Stimulated activated CD4-positive, alpha-beta T cell treated with anti-CD3 and anti-CD28 coated beads, Interleukin-1b, Interleukin-23, amount 100 ng/mL, for 24 hours (primary cell): ENCODE results near the gene ZNF182.
"Not testable (repeated sequence)": the region's sequence is repeated elsewhere in the genome, so short reads cannot be mapped to it uniquely, and the experiment has no call there.

ENCODE experiments used
- DNase-seq, 4 experiments: peaks; one replicate each; pipeline ENCODE4 v3.0.0-alpha.2; 2020; ENCODE audit warnings: low read depth in 4 of 4, low spot score in 1 of 4

The ZNF182 gene

DNA sequence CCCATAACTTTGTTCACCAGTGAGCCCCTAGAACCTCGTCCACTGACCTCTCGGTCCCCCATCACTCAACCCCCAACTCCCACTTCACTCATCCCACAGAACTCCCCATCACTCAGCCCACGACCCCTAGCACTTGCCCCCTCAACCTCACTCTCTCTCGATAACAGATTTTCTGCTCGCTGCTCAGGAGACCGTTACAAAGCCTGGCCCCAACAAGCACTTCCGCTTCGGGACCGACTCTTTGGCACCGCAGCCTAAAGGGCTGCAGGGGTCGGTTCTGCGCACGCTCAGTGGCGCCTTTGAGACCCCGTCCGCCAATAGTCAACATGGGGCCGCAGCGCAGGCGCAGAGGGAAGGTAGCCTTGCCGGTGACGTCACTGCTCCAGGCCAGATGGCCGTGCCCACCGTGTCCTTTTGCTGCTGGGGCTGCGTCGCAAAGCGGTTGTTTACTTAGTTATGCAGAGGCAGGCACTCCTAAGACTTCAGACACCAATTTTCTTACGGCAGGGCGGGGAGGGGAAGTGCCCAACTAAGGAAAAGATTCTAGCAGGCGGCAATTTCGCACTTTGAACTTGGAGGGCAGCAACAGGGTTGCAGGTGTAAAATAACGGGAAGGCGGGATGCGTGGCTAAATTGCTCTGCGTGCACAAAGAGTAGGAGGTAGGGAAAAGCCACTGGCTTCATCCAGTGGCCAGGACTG, at the start of gene ZNF182:
TSS of gene ZNF182 (minus strand) at position 232 of the 700 bp plus-strand sequence. CDS start 1,380 bp downstream, outside the sequence.
- peak; percentile 76 to 83 (median 80) for DNase-seq

DNA sequence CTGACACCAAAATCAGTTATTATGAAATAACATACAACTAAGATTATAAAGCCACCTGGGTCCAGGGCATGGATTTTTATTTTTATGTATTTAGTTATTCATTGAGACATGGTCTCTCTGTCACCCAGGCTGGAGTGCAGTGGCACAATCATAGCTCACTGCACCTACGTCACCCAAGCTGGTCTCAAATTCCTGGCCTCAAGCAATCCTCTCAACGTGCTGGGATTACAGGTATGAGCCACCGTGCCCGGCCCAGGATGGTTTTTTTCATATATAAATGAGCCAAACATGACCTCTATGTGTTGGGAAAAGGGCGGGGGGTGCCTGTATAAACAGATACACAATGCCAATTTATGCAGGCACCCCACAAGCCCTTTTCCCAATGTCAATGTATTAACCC, 43.1 kb upstream of the ZNF182 start:
- no peak for DNase-seq

DNA sequence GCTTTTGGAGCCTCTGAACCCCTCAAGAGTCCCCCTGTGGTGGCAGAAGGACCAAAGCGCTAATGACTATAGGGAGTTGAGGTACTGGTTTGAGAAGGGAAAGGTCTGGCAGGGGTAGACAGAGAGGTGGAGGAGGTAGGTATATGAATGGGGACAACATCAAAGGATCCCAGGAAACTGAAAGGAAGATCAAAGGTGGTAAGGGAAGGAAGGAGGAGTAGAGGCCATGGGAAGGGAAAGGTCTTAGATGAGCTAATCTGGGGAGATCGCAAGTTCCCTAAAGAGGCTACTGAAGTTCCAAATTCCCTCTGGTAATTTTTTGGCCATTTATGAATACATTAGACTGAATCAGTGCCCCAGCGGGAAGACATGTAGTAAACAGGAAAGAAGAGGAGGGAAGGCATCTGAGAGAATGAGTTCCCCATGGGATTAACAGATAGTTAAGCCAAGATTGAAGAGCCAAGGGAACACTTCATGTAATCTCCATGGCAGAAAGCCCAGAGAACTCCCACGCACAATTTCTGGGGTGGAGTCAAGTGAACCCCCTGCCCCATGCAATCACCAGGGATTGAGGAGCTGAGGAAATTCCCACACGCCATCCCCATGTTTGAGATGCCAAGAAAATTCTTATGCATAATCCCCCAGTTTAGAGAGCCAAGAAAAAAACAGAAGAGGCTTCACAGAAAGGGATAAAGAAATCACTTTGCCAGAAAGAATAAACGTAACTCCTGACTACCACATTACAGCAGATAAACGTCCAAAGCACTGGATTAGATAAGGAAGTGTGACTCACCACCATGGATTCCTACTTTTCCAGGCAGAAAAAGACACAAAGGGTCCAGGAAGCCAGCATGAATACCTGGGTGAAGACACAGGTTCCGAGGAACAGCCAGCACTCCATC, 41.9 kb upstream of the ZNF182 start:
- no peak for DNase-seq

DNA sequence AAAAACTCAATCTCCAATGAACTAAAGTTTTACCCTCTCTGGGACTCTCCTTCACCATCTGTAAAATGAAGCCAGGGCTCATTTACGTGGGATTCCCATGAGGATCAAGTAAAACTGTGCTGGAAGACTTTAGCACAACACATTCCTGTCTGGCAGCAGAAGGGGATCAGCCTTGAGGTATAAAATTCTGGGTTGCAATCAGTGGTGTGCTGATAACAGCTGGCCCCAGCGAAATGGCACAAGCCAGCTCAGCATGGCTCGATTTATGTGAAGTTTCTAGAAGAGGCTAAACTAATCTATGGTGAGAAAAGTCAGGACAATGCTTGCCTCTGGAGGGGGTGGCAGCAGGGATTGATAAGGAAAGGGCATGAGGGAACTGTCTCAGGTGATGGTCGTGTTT, 39.3 kb upstream of the ZNF182 start:
- no peak for DNase-seq

DNA sequence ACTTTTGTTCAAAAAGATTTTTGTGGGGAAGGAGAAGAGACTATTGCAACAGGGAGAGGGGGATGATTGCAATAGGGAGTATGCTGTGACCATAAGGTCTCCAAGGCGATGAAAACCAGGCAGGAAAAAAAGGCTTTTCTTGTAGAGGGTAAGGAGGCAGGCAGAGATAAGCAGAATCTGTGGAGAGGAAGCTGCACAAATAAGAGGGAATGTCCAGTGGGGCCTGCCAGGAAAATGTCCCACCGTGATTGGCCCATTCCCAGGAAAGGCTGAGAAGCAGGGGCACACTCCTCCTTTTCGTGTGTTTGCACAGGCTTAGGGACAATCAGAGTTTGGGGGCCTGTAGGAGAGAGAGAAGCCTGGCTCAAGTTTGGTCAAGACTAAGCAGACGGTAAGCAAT, 32.1 kb upstream of the ZNF182 start:
- no peak for DNase-seq

DNA sequence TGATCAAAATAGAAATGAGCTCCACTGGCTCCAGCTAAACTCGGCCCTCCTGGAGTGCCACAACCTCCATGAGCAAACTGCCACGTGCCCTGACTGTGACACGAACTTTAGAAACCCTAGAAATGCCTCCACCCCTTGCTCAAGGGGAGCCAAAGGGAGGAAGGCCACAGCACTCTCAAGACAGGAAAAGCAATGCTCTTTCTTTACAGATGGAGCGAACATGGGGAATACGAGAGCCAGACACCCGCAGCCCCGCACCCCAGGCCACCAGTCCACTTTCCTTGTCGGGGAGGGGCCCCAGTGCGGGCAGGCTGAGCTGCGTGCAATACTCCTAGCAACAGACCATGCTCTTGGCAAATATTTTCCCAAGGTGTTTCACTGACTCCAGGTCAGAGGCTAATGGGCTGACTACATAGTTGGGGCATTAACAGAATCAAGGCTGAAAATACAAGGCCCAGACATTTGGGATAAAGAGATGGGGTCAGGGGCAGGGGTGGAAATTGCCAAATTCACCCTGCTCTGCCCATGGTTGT, 26.9 kb upstream of the ZNF182 start:
- DNase-seq: not testable (repeated sequence)

DNA sequence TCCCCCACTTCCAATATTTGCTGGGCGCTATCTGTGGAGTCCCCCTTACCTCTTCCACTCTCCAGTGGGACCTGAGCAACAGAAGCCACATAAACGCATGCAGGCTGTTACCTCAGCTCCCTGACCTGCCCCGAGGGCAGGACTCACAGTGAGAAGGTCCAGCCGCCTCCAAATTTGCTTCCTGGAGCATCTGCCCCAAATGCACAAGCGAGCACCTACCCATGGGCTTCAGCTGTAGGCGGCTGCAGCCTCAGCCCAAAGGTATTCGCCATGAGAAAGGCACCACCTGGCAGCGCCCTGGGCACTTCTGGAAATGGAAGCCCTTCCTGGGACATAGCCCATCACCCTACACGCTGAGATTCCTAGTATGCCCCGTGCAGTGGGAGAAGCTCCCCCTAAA, 26.4 kb upstream of the ZNF182 start:
- no peak for DNase-seq

DNA sequence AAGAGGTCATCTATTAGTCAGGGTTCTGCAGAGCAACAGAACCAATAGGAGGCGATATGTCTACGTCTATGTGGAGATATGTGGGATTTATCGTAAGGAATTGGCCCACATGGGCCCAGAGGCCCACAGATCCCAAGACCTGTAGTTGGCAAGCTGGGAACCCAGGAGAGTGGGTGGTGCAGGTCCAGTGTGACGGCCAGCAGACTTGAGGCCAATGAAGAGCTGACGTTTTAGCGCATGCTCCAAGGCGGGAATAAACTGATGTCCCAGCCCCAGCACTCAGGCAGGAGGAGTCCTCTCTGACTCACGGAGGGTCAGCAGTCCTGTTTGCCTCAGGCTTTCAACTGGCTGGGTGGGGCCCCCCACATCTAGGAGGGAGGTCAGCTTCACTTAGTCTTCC, 24.3 kb upstream of the ZNF182 start:
- DNase-seq: no peak

DNA sequence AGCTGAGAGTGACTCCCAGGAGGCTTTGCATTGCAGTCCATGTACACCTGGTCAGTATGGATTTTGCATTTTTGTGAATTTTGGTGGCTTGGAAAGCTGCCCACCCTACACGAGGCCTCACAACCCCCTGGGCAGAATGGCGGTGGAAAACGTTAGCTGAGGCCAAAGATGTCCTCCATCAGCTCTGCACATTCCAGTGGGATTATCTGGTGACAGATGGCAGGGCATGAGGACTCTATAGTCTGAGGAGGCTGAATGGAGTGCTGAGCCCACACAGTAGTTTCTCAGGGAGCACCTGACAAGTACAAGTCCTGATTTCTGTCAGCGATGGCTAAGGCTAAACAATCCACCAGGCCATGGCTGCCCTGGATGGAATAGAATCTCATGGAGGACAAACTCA, 23.8 kb upstream of the ZNF182 start:
- not testable (repeated sequence) for DNase-seq

DNA sequence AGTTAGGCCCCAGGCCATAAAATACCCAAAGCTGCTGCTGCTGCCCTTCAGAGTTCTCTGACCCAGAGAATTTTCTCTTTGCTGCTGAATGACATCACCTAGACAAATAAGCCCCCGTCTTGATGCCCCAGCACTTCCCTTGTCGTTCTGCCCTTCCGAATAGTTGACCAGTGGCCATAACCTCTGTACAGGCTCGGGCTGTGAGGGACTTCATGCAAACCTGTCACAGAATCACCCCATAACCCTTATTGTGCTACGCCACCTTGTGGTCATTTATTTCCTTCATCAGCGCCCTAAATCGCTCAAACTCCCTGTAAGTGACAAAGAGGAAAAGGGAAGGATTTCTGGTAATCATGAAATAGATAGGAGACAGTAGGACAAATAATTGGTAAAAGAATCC, 21.8 kb upstream of the ZNF182 start:
- no peak for DNase-seq

DNA sequence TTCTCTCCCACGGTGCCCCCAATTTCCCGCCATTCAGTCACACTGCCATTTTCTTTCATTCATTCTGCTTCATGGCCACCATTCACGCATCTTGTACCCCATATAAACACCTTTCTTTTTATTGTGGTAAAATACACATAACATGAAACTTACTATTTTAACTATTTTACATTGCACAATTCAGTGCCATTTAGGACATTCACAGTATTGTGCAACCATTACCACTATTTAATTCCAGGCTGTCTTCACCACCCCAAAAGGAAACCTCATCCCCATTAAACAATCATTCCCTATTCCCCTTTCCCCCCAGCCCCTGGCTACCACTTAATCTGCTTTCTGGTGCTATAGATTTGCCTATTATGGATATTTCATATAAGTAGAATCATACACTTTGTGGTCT, 18.9 kb upstream of the ZNF182 start:
- DNase-seq: no peak

DNA sequence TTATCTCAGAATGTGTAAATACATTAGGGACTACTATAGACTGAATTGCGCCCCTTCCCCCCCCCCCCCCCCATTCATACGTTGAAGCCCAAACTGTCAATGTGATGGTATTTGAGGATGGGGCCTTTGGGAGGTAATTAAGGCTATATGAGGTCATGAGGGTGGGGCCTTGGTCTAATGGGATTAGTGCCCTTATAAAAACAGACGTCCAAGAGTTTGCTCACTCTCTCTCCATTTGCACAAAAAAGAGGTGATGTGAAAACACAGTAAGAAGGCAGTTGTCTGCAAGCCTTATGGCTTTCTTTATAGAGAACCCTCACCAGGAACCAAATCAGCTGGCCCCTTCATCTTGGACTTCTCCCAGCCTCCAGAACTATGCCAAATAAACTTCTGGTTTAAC, 18.3 kb upstream of the ZNF182 start:
- no peak for DNase-seq

DNA sequence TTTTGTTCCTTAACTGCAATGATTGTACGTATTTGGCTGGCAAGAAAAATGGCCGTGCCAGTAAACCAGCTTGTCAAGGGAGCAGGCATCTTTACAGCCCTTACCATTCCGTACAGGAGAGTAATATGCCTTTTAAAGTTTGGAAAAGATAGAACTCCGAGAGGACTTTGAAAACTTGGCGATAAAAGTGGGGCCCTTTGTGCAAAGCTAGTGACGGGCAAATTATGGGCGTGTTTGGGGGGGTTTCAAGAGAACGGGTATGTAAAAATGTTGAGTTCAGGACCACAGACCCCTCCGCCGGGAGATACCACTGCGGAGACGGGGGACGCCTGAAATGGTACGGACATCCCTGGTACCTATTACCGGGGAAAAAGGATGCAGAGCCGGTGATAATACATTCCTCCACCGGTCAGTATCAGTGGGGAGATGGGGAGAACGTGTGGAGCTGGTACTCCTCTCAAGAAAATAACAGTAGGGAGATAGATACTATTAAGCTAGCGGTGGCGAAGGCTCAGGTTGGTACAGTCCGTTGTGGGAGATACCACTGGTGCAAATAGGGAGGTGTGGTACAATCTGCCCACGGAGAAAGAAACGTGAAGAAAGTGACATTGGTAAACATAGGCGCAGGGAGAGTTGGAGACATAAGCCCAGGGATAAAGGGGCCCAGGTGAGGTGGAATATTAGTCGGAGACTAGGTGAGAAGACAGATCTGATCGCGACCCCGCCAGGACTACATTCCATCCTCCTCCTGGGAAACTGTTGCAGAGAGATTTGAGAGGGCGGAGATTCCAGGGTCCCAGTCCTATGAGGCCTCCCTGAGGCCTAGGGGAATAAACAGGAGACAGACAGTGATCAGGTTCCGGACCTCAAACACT, 17.5 kb upstream of the ZNF182 start:
- DNase-seq: peak in 3 of 4 experiments; percentile 55 to 67 (median 58)

DNA sequence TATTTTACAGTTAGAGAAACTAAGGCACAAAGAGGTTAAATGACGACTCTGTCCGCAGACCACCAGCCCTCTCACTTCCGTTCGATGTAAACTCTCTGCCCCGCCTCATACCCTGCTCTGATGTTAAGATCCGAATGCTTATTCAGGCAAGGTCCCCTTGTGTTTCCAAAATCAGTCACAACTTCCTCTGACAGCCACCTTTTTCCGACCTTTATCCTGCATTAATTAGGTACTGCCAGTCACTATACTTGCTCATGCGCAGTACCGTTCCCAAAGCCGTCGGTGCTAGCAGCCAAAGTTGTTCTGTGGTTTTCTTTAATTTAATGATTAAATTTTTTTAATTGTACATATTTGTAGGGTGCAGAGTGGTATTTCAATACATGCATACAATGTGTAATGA, 16.7 kb upstream of the ZNF182 start:
- not testable (repeated sequence) for DNase-seq

DNA sequence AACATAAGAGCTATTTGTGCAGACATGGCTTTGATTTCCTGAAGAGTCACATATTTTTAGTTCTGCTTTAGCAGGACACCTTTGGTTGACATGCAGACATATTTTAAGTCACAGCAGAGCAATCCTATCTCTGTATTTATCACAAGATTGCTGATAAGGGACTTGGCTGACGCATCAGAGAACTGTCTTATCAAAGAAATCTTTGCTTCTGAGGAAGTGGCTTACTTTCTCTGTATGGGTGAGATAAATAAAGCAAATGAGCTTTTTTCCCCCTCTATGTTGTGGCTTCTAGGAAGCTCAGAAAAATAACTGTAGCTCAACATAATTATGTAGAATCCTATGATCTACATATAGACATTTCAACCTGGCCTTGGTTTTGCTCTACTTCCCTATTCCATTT, 16.1 kb upstream of the ZNF182 start:
- not testable (repeated sequence) for DNase-seq

DNA sequence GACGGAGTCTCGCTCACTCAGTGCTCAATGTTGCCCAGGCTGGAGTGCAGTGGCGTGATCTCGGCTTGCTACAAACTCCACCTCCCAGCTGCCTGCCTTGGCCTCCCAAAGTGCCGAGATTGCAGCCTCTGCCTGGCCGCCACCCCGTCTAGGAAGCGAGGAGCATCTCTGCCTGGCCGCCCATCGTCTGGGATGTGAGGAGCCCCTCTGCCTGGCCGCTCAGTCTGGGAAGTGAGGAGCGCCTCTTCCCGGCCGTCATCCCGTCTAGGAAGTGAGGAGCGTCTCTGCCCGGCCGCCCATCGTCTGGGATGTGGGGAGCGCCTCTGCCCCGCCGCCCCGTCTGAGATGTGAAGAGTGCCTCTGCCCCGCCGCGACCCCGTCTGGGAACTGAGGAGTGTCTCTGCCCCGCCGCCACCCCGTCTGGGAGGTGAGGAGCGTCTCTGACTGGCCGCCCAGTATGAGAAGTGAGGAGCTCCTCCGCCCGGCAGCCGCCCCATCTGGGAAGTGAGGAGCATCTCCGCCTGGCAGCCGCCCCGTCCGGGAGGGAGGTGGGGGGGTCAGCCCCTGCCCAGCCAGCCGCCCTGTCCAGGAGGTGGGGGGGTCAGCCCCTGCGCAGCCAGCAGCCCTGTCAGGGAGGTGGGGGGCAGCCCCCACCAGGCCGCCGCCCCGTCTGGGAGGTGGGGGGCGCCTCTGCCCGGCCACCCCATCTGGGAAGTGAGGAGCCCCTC, 13.0 kb upstream of the ZNF182 start:
- not testable (repeated sequence) for DNase-seq

DNA sequence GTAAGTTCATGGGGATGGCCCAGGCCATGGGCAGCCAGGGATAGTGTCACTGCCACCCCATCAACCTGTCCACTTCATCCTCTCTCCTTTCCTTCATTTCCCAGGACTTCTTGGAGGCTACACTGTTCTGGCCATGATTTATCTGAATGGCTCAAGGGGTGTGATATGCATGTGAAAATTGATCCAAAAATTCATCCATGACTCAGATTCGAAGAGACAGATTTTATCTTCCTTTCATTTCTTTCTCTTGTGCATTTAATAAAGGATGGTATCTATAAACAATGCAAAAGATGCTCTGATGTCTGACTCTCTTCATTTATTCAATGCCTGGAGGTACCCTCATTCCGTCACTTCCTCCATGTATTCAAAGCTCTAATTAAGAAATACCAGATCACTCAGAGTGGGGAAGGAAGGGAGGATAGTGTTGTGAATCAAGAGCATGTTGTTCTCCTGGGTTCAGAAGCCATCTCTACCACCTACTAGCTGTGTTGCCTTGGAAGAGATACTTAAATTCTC, 5.7 kb upstream of the ZNF182 start:
- DNase-seq: not testable (repeated sequence)

DNA sequence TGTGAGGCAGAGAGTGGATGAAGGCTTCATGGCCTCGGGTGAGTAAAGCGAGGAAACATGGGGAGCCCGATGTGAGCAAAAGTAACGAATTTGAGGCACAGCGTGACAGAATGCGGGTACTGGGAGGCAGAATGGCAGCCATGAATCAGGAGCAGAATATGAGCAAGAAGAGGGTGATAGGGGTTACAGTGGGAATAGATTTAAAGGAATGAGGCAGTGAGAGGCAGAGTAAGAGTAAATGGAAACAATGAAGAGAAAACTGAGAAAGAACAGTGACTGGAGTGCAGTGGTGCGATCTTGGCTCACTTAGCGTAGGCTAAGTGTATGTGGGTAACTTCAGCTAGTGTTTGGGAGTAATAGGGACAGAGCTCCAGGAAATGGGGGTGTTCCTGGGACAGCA, 2.9 kb upstream of the ZNF182 start, which contains the start of gene SPACA5:
TSS of gene SPACA5 (plus strand) at position 301 of the 400 bp plus-strand sequence. CDS start 815 bp downstream, outside the sequence.
- DNase-seq: not testable (repeated sequence)

DNA sequence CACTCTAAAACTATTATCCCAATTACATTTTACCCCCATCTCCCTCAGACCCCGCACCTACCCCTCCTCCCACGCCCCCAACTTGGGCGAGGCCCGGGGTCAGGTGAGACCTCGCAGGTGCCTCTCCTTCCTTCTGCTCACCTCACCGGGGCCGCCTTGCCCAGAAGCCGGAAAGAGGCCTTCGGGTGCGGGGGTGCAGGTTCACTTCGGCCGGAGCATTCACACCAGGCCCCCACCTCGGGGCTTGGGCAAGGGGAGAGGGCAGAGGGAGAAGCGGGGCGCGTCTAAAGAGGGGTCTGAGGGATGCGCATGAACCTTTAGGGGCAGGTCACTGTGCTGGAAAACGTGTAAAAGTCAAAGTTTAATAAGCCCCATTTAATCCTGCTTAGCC, 427 bp downstream of the ZNF182 start:
- DNase-seq: no peak

DNA sequence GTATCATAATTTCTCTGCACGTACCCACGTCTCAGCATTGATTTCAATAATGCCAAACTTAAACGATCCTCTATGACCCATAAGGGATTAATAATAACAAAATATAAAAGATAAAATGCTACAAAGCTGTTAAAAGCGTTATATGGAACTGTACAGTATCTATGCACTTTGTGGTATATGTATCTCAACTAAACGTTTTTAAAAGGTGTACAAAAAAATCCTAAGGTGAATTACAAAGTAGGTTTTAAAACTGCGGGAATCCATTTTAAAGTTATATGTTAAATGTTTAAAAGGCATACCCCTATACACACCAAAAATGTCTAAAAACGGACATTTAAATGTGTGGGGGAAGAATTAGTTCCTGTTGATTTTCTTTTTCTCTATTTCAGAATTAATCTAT, 860 bp downstream of the ZNF182 start:
- no peak for DNase-seq
